ENCODE measurements around the gene RCAN3. TPM values are rescaled to one million over a fixed set of nuclear protein-coding genes. Genes with fewer than 3 reads are reported as not detected.

Gene RCAN3
- total RNA-seq, 1 donor from 2014 or later = 20.2 TPM

DNA sequence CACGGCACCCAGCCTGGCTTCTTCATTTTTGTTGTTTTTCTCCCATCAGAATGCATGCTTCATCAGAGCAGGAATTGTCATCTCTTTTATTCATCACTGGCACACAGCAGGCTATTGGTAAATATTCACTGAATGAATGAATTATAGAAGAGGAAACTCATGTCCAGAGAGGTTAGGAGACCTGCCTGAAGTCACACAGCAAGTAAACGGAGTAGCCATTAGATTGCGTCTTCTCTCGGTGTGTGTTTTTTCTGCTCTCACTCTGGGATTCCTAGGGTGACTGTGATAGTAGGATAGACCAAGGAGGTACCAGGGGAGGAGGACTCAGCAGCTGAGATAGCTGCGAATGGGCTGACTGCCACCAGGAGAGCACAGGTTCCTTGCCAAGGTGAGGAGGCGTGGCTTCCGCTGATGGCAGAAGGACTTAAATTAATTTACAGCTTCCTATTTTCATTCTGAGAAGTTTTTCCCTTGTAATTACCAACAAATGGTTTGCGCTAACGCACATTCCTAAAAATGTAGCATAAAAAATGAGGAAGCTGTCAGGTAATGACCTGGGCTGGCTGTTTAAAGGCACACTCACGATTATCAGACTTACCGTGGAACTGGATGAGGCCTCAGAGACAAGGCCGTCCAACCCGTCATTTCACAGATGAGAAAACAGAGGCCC lies 48.8 kb downstream of the RCAN3 start:
- DNase-seq (ENCODE audit: low read depth) = no peak

- DNase-seq (ENCODE audit: low read depth) = no peak
Observed at GRCh38 chr1:24551960-24552571, 49.4 kb downstream of the RCAN3 start.

DNA sequence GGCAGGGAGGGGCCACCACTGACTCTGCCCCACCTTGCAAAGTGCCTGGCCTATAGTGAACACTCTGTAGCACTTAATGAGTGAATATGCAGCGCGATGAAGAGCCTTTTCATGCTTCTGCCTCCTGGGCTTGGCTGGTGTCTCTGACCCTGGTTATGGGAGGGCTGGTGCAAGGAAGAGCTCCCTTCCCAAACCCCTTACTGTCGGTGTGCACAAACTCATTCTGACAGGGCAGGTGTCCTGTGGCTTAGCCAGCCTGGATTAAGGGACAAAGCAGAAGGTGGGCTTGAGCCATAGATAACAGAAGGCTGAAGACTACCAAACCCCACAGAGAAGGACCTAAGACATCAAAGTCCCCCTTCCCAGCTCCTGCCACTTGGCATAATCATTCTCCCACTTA lies 51.3 kb downstream of the RCAN3 start:
- DNase-seq (ENCODE audit: low read depth) = no peak

DNA sequence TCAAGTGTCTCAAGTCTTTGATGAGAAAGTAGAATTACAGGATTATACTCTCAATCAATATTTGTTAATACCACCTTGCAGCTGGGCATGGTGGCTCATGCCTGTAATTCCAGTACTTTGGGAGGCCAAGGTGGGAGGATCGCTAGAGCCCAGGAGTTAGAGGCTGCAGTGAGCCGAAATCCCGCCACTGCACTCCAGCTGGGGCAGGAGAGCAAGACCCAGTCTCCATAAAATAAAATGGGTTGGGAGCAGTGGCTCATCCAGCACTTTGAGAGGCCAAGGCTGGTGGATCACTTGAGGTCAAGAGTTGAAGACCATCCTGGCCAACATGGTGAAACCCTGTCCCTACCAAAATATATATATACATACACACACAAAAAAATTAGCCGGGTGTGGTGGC lies 52.1 kb downstream of the RCAN3 start:
- DNase-seq (ENCODE audit: low read depth) = no peak

- DNase-seq (ENCODE audit: low read depth) = no peak
Observed at GRCh38 chr1:24555591-24556413, 53.2 kb downstream of the RCAN3 start, which contains the start of gene NCMAP. NCMAP (plus strand) TSS chr1:24556087; CDS start chr1:24595431, 39,344 bp downstream.

GRCh38 chr1:24556414-24556795 lies 53.8 kb downstream of the RCAN3 start:
- DNase-seq (ENCODE audit: low read depth) = no peak

GRCh38 chr1:24557220-24557619 lies 54.6 kb downstream of the RCAN3 start:
- no peak for DNase-seq (ENCODE audit: low read depth)

DNA sequence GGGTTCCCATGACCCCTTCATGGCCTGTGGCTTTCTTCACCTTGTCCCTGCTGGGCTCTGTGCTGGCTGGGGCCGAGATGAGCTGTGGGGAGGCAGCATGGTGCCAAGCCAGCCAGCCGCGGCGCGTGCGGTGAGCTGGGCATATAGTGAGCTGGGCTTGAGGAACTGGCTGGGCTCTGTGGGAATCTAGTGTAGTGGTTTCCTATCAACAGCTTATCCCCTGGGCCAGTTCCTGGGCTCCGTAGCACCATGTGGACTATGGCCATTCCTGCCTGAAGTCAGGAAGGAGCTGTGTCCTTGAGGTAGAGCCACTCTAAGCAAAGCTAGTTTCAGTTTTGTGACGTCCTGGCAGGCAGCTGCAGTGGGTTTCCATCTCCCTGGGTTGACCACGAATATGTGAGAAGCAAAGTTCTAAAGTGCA lies 55.1 kb downstream of the RCAN3 start:
- DNase-seq (ENCODE audit: low read depth) = no peak

DNA sequence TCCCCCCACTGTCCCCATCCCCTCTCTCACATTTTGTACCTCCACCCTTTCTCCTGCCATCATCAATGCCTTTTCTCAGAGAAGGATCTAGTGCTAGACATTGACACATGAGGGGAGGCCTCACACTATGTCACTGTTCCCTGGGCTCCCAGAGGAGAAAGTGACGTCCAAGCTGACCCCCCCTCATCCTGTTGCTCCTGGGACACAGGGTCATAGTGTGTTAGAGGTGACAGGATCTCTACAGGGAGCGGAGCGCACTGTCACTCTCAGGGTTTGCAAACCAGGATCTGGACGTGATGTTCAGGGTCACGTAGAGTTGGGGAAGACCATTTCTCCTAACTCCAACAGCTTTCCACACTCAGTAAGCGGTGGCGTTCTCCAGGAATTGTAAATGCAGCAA lies 55.8 kb downstream of the RCAN3 start:
- DNase-seq (ENCODE audit: low read depth) = no peak

DNA sequence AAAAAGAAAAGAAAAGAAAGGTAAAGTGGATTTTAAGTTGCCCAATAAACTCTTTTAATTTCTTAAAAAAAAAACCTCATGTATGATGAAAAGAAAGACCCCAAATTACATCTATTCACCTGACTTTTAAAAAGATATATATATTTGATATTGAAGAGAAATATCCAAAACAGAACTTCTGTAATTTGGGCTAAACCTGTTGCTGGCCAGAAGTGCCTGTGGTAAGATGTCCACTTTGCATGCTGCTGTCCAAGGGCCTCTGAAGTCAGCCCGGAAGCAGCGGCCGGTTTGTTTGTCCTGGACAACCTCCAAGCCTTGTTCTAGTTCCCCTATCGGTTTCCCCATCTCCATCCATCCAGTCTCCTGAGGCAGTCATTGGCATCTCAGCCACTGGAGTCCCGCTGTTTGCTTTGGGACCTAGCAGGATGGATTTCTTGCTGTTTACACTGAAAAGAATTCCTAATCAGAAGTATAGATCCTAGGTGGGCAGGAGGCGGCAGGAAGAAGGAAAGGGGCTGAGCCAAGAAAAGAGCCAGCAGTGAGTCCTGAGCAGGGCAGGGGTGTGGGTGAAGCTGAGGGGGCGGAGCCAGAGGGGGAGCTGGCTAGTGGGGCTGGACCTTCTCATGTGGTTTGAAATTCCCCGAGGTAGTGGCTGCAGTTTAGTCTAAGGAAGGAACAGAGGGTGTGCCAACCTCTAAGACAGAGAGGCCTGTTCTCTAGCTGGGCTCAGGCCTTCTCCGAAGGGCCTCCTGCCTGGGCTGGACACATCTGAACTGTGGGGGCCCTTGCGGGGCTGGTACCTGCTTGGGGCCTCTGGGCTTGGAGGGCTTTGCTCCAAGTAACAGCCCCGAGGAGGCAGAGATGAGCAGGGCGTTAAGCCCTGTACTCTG lies 56.5 kb downstream of the RCAN3 start:
- peak; percentile 92 for DNase-seq (ENCODE audit: low read depth)

DNA sequence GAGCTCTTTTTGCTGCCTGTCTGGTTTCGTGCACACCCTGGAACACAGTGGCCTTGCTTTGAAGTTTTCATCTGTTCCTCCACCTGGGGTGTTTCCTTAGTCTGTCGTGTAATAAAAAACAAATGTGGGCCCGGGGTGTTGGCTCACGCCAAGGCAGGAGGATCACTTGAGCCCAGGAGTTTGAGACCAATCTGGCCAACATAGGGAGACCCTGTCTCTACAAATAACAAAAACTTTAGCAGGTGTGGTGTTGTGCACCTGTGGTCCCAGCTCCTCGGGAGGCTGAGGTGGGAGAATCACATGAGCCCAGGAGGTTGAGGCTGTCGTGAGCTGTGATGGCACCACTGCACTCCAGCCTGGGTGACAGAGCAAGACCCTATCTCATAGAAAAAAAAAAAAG lies 57.7 kb downstream of the RCAN3 start:
- DNase-seq (ENCODE audit: low read depth) = no peak

GRCh38 chr1:24562625-24563024 lies 60.0 kb downstream of the RCAN3 start:
- DNase-seq (ENCODE audit: low read depth) = peak; percentile 86

DNA sequence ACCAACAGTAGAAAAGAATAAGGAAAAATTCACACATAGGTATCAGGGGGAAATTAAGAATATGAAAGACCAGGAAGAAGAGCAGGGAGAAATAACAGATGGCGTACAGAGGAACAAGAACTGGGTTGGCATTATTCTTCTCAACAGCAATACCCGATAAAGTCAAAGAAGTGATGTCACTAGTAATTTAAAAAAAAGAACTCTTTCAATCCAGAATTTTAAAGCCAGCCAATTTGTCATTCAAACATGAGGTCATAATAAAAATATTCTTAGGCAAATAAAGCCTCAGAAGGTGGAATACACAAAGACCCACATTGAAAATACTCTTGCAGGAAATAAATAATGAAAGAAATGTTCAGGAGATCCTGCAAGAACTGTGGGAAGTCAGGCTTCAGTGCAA lies 62.1 kb downstream of the RCAN3 start:
- no peak for DNase-seq (ENCODE audit: low read depth)

DNA sequence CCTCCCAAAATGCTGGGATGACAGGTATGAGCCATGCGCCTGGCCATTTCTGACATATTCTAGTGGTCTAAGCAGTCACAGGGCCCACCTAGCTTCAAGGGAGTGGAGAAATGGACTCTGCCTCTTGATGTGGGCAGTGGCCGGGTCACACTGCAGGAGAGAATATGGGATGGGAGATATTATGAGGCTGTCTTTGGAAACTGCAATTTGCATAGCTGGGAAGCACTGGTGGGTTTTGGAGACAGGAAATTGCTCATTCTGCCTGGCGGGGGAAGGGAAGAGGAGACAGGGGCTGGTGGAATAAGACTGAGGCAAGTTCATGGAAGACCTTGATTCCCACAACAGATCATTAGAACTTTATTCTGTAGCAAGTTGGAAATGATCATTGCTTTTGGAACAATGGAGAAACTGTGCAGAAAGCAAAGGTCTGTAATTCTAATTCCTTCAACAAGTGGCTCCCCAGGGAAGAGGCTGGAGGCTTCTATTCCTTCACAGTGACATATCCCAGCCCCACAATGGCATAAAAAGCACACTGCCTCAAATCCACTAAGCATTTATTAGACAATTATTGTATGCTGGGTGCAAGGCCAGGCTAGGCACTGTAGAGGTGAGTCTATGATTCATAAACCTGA lies 63.7 kb downstream of the RCAN3 start:
- peak; percentile 46 for DNase-seq (ENCODE audit: low read depth)

- DNase-seq (ENCODE audit: low read depth) = peak; percentile 80
Observed at GRCh38 chr1:24567792-24568388, 65.3 kb downstream of the RCAN3 start.

DNA sequence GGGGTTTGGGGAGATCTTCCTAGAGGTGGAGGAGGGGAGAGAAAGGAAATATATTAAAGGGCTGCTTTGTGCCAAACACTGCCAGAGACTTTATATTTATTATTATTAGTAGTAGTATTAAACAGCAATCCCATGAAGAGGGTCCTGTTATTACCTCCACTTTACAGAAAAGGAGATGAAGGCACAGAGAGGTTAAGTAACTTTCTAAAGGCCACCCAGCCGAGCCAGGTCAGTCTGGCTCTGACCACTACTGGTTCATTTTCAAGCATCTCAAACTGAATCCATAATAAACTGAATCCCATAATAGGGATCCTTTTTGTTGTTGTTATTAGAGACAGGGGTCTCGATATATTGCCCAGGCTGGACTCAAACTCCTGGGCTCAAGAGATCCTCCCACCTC lies 65.8 kb downstream of the RCAN3 start:
- DNase-seq (ENCODE audit: low read depth) = no peak

GRCh38 chr1:24570265-24571125 lies 67.9 kb downstream of the RCAN3 start:
- DNase-seq (ENCODE audit: low read depth) = no peak

DNA sequence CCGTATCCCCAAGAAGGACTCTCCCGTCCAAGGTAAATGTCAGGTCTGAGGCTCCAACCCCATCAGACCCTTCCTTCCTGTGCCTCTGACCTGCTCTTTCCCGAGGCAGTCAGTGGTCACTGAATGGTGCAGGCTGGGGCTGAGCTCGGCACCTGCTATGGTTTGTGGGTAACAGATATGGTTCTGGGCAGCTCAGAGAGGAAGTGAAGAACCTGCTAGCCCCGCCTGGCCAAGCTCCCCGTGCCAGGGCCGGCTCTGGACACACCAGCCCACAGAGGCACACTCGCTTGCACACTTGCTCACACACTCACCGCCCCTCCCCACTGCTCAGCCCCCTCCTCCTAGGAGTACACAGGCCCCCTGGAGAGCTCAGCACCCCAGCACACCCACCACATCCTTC lies 69.7 kb downstream of the RCAN3 start:
- no peak for DNase-seq (ENCODE audit: low read depth)

DNA sequence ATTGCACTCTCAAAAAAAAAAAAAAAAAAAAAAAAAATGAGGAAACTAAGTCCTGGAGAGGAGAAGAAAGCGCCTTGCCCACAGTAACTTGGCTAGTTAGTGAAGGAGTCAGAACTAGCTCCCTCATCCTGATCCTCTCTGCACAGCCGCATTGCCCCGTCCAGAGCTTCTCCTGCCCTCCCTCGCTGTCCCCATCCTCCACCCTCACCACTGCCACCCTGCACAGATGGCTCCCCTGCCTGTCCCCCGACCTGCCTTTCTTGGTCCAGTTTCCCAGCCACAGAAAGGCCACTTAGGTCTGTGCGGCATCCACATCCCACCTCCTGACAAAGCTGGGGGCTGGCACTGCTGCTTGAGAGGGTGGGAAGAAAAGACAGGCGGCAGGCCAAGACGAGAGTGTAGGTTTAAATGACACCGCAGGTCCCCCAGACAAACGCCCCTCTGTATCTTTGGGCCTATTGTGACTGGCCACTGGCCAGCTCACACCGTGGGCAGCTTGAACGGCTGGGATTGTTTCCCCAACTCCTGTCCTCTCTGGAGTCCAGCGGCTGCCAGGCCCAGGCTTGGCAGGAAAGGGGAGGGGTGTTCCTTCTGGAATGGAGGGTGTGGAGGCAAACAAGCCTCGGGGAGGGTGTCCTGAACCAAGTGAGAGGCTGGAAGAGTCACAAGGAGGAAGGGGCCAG lies 73.4 kb downstream of the RCAN3 start:
- DNase-seq (ENCODE audit: low read depth) = peak; percentile 16

All from renal cortical epithelial cell (primary cell).